Measurements from ENCODE around the gene PDE1A. TPM values are rescaled to one million over a fixed set of nuclear protein-coding genes. Genes with fewer than 3 reads are reported as not detected.
"Not testable (repeated sequence)": the region's sequence is repeated elsewhere in the genome, so short reads cannot be mapped to it uniquely, and the experiment has no call there.

Gene PDE1A
- total RNA-seq, 2 experiments from 2014 or later = not detected

GRCh38 chr2:182393270-182393760 is 33.5 kb downstream of the PDE1A start:
- H3K36me3 Mint-ChIP-seq (ENCODE audit: low read depth) = no peaks in the 10 kb centered on the region
- no peaks in the 10 kb centered on the region for H3K9me3 ChIP-seq (ENCODE audit: control insufficient read depth in 1 of 2, insufficient read depth in 1 of 2, low read length in 2 of 2)
- H3K27ac ChIP-seq (ENCODE audit: low read depth in 1 of 2, low read length in 2 of 2) = no peak overlapping the region
- POLR2A ChIA-PET = no interaction called here
- no peak overlapping the region for H3K4me3 ChIP-seq (ENCODE audit: low read length)
- H3K4me3 Mint-ChIP-seq = no peak overlapping the region
- H3K27me3 Mint-ChIP-seq = no peaks in the 10 kb centered on the region
- H3K4me1 ChIP-seq (ENCODE audit: insufficient read depth, low read length) = no peaks in the 10 kb centered on the region
- no peaks in the 10 kb centered on the region for H3K27me3 ChIP-seq (ENCODE audit: control insufficient read depth in 1 of 2, insufficient read depth in 2 of 2, low read length in 2 of 2)
- intact Hi-C loops (cut with DNase I, micrococcal nuclease) = no loop called here
- TF ChIP-seq, protein P1, sequence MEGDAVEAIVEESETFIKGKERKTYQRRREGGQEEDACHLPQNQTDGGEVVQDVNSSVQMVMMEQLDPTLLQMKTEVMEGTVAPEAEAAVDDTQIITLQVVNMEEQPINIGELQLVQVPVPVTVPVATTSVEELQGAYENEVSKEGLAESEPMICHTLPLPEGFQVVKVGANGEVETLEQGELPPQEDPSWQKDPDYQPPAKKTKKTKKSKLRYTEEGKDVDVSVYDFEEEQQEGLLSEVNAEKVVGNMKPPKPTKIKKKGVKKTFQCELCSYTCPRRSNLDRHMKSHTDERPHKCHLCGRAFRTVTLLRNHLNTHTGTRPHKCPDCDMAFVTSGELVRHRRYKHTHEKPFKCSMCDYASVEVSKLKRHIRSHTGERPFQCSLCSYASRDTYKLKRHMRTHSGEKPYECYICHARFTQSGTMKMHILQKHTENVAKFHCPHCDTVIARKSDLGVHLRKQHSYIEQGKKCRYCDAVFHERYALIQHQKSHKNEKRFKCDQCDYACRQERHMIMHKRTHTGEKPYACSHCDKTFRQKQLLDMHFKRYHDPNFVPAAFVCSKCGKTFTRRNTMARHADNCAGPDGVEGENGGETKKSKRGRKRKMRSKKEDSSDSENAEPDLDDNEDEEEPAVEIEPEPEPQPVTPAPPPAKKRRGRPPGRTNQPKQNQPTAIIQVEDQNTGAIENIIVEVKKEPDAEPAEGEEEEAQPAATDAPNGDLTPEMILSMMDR (IDR thresholded peaks at IDR 0.05) = no peak
- no peaks in the 10 kb centered on the region for H3K9me3 Mint-ChIP-seq
- H3K36me3 ChIP-seq (ENCODE audit: insufficient read depth, low read length) = no peaks in the 10 kb centered on the region
- no peaks in the 10 kb centered on the region for H3K4me1 Mint-ChIP-seq (ENCODE audit: low read depth)
- no peak for ATAC-seq (ENCODE audit: poor library complexity)
- CTCF ChIA-PET = no interaction called here
- H3K27ac Mint-ChIP-seq = no peak overlapping the region
- DNase-seq = no peak

GRCh38 chr2:182391443-182391842 is 35.4 kb downstream of the PDE1A start:
- no peak for DNase-seq
- no peaks in the 10 kb centered on the region for H3K36me3 ChIP-seq (ENCODE audit: insufficient read depth, low read length)
- POLR2A ChIA-PET = no interaction called here
- CTCF ChIA-PET = no interaction called here
- Mint-ChIP-seq H3K27me3 (no peaks in the 10 kb centered on the region), H3K27ac (no peak overlapping the region), H3K36me3 (ENCODE audit: low read depth) (no peaks in the 10 kb centered on the region), H3K9me3 (peaks cover 6% of the 10 kb centered on the region), H3K4me3 (no peak overlapping the region), H3K4me1 (ENCODE audit: low read depth) (no peaks in the 10 kb centered on the region)
- intact Hi-C loops (cut with DNase I, micrococcal nuclease) = no loop called here
- H3K27me3 ChIP-seq (ENCODE audit: control insufficient read depth in 1 of 2, insufficient read depth in 2 of 2, low read length in 2 of 2) = no peaks in the 10 kb centered on the region
- TF ChIP-seq, protein P1 (IDR thresholded peaks at IDR 0.05) = no peak
- ATAC-seq (ENCODE audit: poor library complexity) = no peak
- no peak overlapping the region for H3K4me3 ChIP-seq (ENCODE audit: low read length)
- H3K9me3 ChIP-seq (ENCODE audit: control insufficient read depth in 1 of 2, insufficient read depth in 1 of 2, low read length in 2 of 2) = peaks cover 0 to 4% of the 10 kb centered on the region in 2 experiments
- H3K27ac ChIP-seq (ENCODE audit: low read depth in 1 of 2, low read length in 2 of 2) = no peak overlapping the region
- H3K4me1 ChIP-seq (ENCODE audit: insufficient read depth, low read length) = no peaks in the 10 kb centered on the region

- DNase-seq; H3K4me3 Mint-ChIP-seq; H3K36me3 ChIP-seq (ENCODE audit: insufficient read depth, low read length); H3K4me1 Mint-ChIP-seq (ENCODE audit: low read depth); CTCF ChIA-PET; H3K36me3 Mint-ChIP-seq (ENCODE audit: low read depth); H3K4me1 ChIP-seq (ENCODE audit: insufficient read depth, low read length); POLR2A ChIA-PET; H3K27ac ChIP-seq (ENCODE audit: low read depth in 1 of 2, low read length in 2 of 2); H3K4me3 ChIP-seq (ENCODE audit: low read length); H3K27ac Mint-ChIP-seq; H3K27me3 Mint-ChIP-seq; ATAC-seq (ENCODE audit: poor library complexity); intact Hi-C loops (cut with DNase I, micrococcal nuclease); H3K27me3 ChIP-seq (ENCODE audit: control insufficient read depth in 1 of 2, insufficient read depth in 2 of 2, low read length in 2 of 2): not testable (repeated sequence)
- H3K9me3 Mint-ChIP-seq = peaks cover 14% of the 10 kb centered on the region
- peaks cover 0 to 17% of the 10 kb centered on the region in 2 experiments for H3K9me3 ChIP-seq (ENCODE audit: control insufficient read depth in 1 of 2, insufficient read depth in 1 of 2, low read length in 2 of 2)
Measured at GRCh38 chr2:182386267-182386880, 40.5 kb downstream of the PDE1A start.

DNA sequence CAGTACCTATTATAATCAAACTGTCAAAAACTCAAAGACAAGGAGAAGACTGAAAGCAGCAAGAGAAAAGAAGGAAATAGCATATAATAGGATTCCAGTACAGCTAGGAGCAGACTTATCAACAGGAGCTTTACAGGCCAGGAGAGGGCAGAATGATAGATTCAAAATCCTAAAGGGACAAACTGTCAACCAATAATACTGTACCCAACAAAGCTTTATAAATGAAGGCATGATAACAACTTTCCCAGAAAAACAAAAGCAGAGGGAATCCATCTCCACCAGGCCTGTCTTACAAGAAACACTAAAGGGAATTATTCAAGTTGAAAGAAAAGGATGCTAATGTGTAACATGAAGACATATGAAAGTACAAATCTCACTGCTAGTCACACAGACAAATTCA is 42.0 kb downstream of the PDE1A start:
- intact Hi-C loops (cut with DNase I, micrococcal nuclease) = no loop called here
- H3K36me3 Mint-ChIP-seq (ENCODE audit: low read depth) = no peaks in the 10 kb centered on the region
- H3K9me3 ChIP-seq (ENCODE audit: control insufficient read depth in 1 of 2, insufficient read depth in 1 of 2, low read length in 2 of 2) = peaks cover 0 to 21% of the 10 kb centered on the region in 2 experiments
- no peak overlapping the region for H3K27ac ChIP-seq (ENCODE audit: low read depth in 1 of 2, low read length in 2 of 2)
- CTCF ChIA-PET = no interaction called here
- H3K36me3 ChIP-seq (ENCODE audit: insufficient read depth, low read length) = no peaks in the 10 kb centered on the region
- no peaks in the 10 kb centered on the region for H3K27me3 ChIP-seq (ENCODE audit: control insufficient read depth in 1 of 2, insufficient read depth in 2 of 2, low read length in 2 of 2)
- peaks cover 14% of the 10 kb centered on the region for H3K9me3 Mint-ChIP-seq
- H3K27me3 Mint-ChIP-seq = no peaks in the 10 kb centered on the region
- no peak overlapping the region for H3K4me3 Mint-ChIP-seq
- no peak overlapping the region for H3K4me3 ChIP-seq (ENCODE audit: low read length)
- TF ChIP-seq, protein P1 (IDR thresholded peaks at IDR 0.05) = no peak
- POLR2A ChIA-PET = no interaction called here
- no peak for ATAC-seq (ENCODE audit: poor library complexity)
- H3K4me1 Mint-ChIP-seq (ENCODE audit: low read depth) = no peaks in the 10 kb centered on the region
- H3K27ac Mint-ChIP-seq = no peak overlapping the region
- DNase-seq = no peak
- no peaks in the 10 kb centered on the region for H3K4me1 ChIP-seq (ENCODE audit: insufficient read depth, low read length)
